Measurements from ENCODE around the gene MACO1. TPM values are rescaled to one million over a fixed set of nuclear protein-coding genes. Genes with fewer than 3 reads are reported as not detected.

MACO1 gene
- total RNA-seq, 1 donor from 2014 or later = 39.4 TPM

DNA sequence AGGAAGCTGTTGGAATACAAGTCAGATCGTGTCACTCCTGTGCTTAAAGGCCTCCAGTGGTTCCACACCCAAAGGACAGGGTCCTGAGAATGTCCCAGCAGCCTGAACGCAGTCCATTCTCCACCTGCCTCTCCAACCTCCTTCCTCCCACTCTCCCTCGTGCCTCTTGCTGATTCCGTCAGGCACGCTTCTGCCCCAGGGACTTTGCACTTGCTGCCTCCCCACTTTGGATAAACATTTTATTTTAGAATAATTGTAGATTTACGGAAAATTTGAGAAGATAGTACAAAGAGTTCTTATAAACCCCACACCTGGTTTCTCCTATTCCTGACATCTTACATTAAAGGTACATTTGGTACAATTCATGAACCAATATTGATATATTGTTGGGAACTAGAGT is 84.3 kb downstream of the MACO1 start:
- DNase-seq (ENCODE audit: low spot score) = peak; percentile 11
- Mint-ChIP-seq H3K4me3 (ENCODE audit: unreplicated experiment) (no peak overlapping the region), H3K9me3 (ENCODE audit: low read depth) (no peaks in the 10 kb centered on the region), H3K4me1 (ENCODE audit: low read depth) (no peaks in the 10 kb centered on the region), H3K27me3 (ENCODE audit: low read depth) (no peaks in the 10 kb centered on the region), H3K27ac (ENCODE audit: unreplicated experiment) (no peak overlapping the region), H3K36me3 (ENCODE audit: low read depth) (no peaks in the 10 kb centered on the region)
- TF ChIP-seq, protein P1, sequence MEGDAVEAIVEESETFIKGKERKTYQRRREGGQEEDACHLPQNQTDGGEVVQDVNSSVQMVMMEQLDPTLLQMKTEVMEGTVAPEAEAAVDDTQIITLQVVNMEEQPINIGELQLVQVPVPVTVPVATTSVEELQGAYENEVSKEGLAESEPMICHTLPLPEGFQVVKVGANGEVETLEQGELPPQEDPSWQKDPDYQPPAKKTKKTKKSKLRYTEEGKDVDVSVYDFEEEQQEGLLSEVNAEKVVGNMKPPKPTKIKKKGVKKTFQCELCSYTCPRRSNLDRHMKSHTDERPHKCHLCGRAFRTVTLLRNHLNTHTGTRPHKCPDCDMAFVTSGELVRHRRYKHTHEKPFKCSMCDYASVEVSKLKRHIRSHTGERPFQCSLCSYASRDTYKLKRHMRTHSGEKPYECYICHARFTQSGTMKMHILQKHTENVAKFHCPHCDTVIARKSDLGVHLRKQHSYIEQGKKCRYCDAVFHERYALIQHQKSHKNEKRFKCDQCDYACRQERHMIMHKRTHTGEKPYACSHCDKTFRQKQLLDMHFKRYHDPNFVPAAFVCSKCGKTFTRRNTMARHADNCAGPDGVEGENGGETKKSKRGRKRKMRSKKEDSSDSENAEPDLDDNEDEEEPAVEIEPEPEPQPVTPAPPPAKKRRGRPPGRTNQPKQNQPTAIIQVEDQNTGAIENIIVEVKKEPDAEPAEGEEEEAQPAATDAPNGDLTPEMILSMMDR (IDR thresholded peaks at IDR 0.05) = no peak

DNA sequence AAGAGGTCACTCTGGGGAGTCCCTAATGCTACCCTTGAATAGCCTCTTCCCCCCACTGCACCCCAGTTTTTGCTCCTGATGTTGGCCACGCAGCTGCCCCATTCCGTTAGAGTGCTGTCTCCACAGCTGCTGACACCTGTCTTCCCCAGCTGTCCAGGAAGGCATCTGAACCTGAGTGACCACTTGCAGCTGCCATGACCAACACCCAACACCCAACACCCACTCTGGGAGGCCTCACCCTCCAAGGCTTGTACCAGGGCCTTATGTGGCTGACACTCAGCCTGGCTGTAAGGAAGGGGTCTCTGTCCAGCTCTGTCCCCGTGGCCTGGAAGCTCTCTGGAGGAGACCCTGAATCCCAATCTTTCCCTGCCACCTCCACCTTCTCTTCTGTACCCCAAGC is 86.0 kb downstream of the MACO1 start:
- no peak overlapping the region for H3K4me3 Mint-ChIP-seq (ENCODE audit: unreplicated experiment)
- TF ChIP-seq, protein P1 (IDR thresholded peaks at IDR 0.05) = no peak
- no peaks in the 10 kb centered on the region for H3K36me3 Mint-ChIP-seq (ENCODE audit: low read depth)
- no peaks in the 10 kb centered on the region for H3K27me3 Mint-ChIP-seq (ENCODE audit: low read depth)
- DNase-seq (ENCODE audit: low spot score) = peak; percentile 46
- no peaks in the 10 kb centered on the region for H3K4me1 Mint-ChIP-seq (ENCODE audit: low read depth)
- H3K9me3 Mint-ChIP-seq (ENCODE audit: low read depth) = no peaks in the 10 kb centered on the region
- H3K27ac Mint-ChIP-seq (ENCODE audit: unreplicated experiment) = no peak overlapping the region

DNA sequence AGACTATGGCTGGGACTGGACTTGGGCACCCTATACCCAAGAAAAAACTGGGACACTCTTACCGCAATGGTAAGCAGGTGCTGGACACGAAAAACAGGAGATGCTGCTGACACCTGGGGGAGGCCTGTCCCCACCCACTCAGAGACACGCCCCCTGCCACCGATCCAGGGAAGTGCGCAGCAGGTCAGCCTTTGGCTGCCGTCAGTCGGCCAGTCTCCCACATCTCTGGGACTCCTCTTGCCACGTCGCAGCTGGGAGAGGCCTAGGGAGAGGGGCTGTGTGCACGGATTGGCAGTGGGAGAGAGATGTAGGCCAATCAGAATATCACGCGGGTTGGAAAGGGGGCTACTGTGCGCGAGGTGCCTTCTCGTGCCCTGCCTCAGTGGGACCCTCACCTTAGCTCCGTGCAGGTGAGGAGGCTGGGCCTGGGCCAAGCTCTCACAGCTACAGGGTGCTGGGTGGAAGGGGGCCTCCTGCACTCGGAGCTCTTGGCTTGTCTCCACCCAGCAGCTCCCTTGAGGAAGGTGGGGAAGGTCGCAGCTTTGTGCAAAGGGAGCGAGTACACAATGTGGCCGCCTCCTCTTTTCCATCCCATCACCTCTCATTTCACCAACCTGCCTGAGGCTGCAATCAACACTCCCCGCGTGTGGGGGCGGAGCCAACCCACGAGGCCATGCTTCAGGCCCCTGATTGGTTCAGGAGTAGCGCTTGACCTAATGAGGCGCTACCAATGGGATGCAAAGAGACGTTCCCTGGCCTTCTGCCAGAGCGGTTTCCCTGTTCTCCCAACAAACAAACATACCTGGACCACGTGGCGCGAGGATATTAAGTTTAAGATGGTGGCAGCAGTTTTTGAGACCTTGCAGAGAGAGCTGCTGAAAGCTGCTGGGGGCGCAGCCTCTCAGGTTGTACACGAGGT is 87.0 kb downstream of the MACO1 start:
- TF ChIP-seq, protein P1 (IDR thresholded peaks at IDR 0.05) = no peak
- no peaks in the 10 kb centered on the region for H3K9me3 Mint-ChIP-seq (ENCODE audit: low read depth)
- H3K4me3 Mint-ChIP-seq (ENCODE audit: unreplicated experiment) = no peak overlapping the region
- peaks cover 3% of the 10 kb centered on the region for H3K4me1 Mint-ChIP-seq (ENCODE audit: low read depth)
- peak; percentile 82 for DNase-seq (ENCODE audit: low spot score)
- H3K27me3 Mint-ChIP-seq (ENCODE audit: low read depth) = no peaks in the 10 kb centered on the region
- H3K36me3 Mint-ChIP-seq (ENCODE audit: low read depth) = no peaks in the 10 kb centered on the region
- no peak overlapping the region for H3K27ac Mint-ChIP-seq (ENCODE audit: unreplicated experiment)

DNA sequence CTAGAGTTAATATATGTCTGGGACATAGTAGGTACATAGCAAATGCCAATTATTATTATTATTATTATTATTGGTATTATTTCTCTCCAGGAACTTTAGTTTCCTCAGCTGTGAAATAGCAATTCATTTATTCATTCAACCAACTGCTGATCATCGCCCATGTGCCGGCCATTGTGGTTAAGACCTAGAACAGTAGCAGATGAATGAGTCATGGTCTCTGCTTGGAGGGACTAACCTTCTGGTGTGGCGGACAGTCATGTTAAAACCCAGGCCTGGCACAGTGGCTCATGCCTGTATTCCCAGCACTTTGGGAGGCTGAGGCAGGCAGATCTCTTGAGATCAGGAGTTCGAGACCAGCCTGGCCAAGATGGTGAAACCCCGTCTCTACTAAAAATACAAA is 88.9 kb downstream of the MACO1 start:
- no peak overlapping the region for H3K27ac Mint-ChIP-seq (ENCODE audit: unreplicated experiment)
- TF ChIP-seq, protein P1 (IDR thresholded peaks at IDR 0.05) = no peak
- no peaks in the 10 kb centered on the region for H3K36me3 Mint-ChIP-seq (ENCODE audit: low read depth)
- H3K27me3 Mint-ChIP-seq (ENCODE audit: low read depth) = peaks cover 4% of the 10 kb centered on the region
- H3K9me3 Mint-ChIP-seq (ENCODE audit: low read depth) = no peaks in the 10 kb centered on the region
- H3K4me1 Mint-ChIP-seq (ENCODE audit: low read depth) = peaks cover 3% of the 10 kb centered on the region
- no peak overlapping the region for H3K4me3 Mint-ChIP-seq (ENCODE audit: unreplicated experiment)
- peak; percentile 27 for DNase-seq (ENCODE audit: low spot score)

DNA sequence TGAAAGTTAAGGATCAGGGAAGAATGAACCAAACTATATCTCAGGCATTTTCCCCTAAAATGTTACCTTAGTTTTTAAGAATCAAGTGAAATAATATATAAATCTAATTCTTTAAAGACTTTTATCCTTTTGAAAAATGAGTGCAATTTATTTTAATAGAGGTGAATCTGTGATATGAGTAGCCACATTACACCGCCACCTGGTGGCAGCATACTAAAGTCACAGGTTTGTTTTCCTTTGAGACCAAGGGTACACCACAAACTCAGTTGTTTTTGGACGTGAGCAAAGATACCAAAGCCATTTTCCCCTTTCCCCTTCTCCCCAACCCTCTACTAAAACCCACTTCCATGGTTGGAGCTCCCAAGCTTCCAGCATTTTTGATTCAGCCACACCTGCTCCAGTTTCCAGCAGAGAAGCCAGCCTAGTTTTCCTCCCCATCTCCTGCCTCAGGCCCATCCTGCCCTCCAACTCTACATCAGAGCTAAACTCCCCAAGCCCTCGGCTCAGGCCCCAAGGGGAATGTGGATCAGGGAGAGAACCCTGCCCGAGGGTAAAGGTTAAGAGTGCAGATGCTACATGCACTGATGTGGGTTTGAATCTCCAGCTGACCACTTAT is 89.9 kb downstream of the MACO1 start:
- peaks cover 3% of the 10 kb centered on the region for H3K4me1 Mint-ChIP-seq (ENCODE audit: low read depth)
- peaks cover 5% of the 10 kb centered on the region for H3K9me3 Mint-ChIP-seq (ENCODE audit: low read depth)
- TF ChIP-seq, protein P1 (IDR thresholded peaks at IDR 0.05) = peak; percentile 95
- H3K27me3 Mint-ChIP-seq (ENCODE audit: low read depth) = peaks cover 12% of the 10 kb centered on the region
- H3K27ac Mint-ChIP-seq (ENCODE audit: unreplicated experiment) = no peak overlapping the region
- H3K36me3 Mint-ChIP-seq (ENCODE audit: low read depth) = peaks cover 3% of the 10 kb centered on the region
- H3K4me3 Mint-ChIP-seq (ENCODE audit: unreplicated experiment) = no peak overlapping the region
- peak; percentile 21 for DNase-seq (ENCODE audit: low spot score)

Measured in chondrocyte (in vitro differentiated cells).